ENCODE results near the gene WDCP. TPM values are rescaled to one million over a fixed set of nuclear protein-coding genes. Genes with fewer than 3 reads are reported as not detected.

The WDCP gene
- total RNA-seq, 4 donors from 2014 or later = 2.5 to 8.5 (median 4.1) TPM

- no peaks in the 10 kb centered on the region for H3K27me3 ChIP-seq
- no peak overlapping the region for H3K4me3 ChIP-seq
- no peak for DNase-seq (ENCODE audit: low spot score in 2 of 2)
- no peak for TF ChIP-seq POLR2A (IDR thresholded peaks at IDR 0.05)
- TF ChIP-seq CTCF (IDR thresholded peaks at IDR 0.05) = no peak
- no peak for TF ChIP-seq POLR2AphosphoS5 (IDR thresholded peaks at IDR 0.05)
- TF ChIP-seq EP300 (IDR thresholded peaks at IDR 0.05) = no peak
- H3K9me3 ChIP-seq = no peaks in the 10 kb centered on the region
- no peak overlapping the region for H3K27ac ChIP-seq
- H3K36me3 ChIP-seq = peaks cover 22% of the 10 kb centered on the region
- peaks cover 38% of the 10 kb centered on the region for H3K4me1 ChIP-seq
- WGBS = 61% methylated on average over 2 of the region's 2 CpGs
These were observed 33.5 kb upstream of the WDCP start for GRCh38 chr2:24080701-24081100.

- whole genome bisulfite sequencing = 52% methylated on average over 2 of the region's 2 CpGs
- no peak for DNase-seq (ENCODE audit: low spot score in 2 of 2)
- peaks cover 33% of the 10 kb centered on the region for H3K36me3 ChIP-seq
- no peaks in the 10 kb centered on the region for H3K9me3 ChIP-seq
- TF ChIP-seq EP300 (IDR thresholded peaks at IDR 0.05) (no peak), POLR2A (IDR thresholded peaks at IDR 0.05) (no peak), POLR2AphosphoS5 (IDR thresholded peaks at IDR 0.05) (no peak), CTCF (IDR thresholded peaks at IDR 0.05) (no peak)
- peak overlapping the region; percentile 80 for H3K4me3 ChIP-seq
- peak overlapping the region; percentile 96 for H3K27ac ChIP-seq
- no peaks in the 10 kb centered on the region for H3K27me3 ChIP-seq
- H3K4me1 ChIP-seq = peaks cover 30% of the 10 kb centered on the region
These were observed 30.7 kb upstream of the WDCP start for GRCh38 chr2:24077879-24078278.

GRCh38 chr2:24077535-24077877 lies 30.3 kb upstream of the WDCP start:
- Histone ChIP-seq H3K36me3 (peaks cover 36% of the 10 kb centered on the region), H3K27ac (peak overlapping the region; percentile 96), H3K27me3 (no peaks in the 10 kb centered on the region), H3K9me3 (no peaks in the 10 kb centered on the region), H3K4me1 (peaks cover 27% of the 10 kb centered on the region), H3K4me3 (peak overlapping the region; percentile 80)
- TF ChIP-seq POLR2A (IDR thresholded peaks at IDR 0.05) = no peak
- no peak for TF ChIP-seq CTCF (IDR thresholded peaks at IDR 0.05)
- no peak for TF ChIP-seq POLR2AphosphoS5 (IDR thresholded peaks at IDR 0.05)
- no peak for TF ChIP-seq EP300 (IDR thresholded peaks at IDR 0.05)
- 8% methylated on average over 8 of the region's 9 CpGs for WGBS
- no peak for DNase-seq (ENCODE audit: low spot score in 2 of 2)

- TF ChIP-seq POLR2AphosphoS5 (IDR thresholded peaks at IDR 0.05) = no peak
- TF ChIP-seq CTCF (IDR thresholded peaks at IDR 0.05) = no peak
- no peak for TF ChIP-seq POLR2A (IDR thresholded peaks at IDR 0.05)
- no peak for TF ChIP-seq EP300 (IDR thresholded peaks at IDR 0.05)
These were observed 29.8 kb upstream of the WDCP start for GRCh38 chr2:24076849-24077534.

GRCh38 chr2:24075915-24076848 lies 29.0 kb upstream of the WDCP start, which contains the start of gene SF3B6:
TSS of gene SF3B6 (minus strand) at chr2:24076326. CDS start at chr2:24076229, 97 bp downstream.
- H3K36me3 ChIP-seq = peaks cover 37% of the 10 kb centered on the region

More at GRCh38 chr2:24076849-24077534, 29.8 kb upstream of the WDCP start:
- Histone ChIP-seq H3K9me3 (no peaks in the 10 kb centered on the region), H3K27me3 (no peaks in the 10 kb centered on the region), H3K36me3 (peaks cover 37% of the 10 kb centered on the region), H3K27ac (peak overlapping the region; percentile 96), H3K4me3 (peak overlapping the region; percentile 80), H3K4me1 (peaks cover 27% of the 10 kb centered on the region)
- peak in 1 of 2 donors; percentile 79 for DNase-seq (ENCODE audit: low spot score in 2 of 2)
- WGBS = under 1% methylated on average over 37 of the region's 41 CpGs

More at GRCh38 chr2:24075915-24076848, 29.0 kb upstream of the WDCP start, which contains the start of gene SF3B6:
- DNase-seq (ENCODE audit: low spot score in 2 of 2) = peak; percentile 99 to 100
- H3K4me1 ChIP-seq = peaks cover 27% of the 10 kb centered on the region
- no peaks in the 10 kb centered on the region for H3K9me3 ChIP-seq
- no peaks in the 10 kb centered on the region for H3K27me3 ChIP-seq
- TF ChIP-seq CTCF (IDR thresholded peaks at IDR 0.05) (no peak), EP300 (IDR thresholded peaks at IDR 0.05) (no peak), POLR2A (IDR thresholded peaks at IDR 0.05) (peak in 1 of 2 donors; percentile 68), POLR2AphosphoS5 (IDR thresholded peaks at IDR 0.05) (peak; percentile 75 to 98 (median 77))
- peak within 1 kb of the TSS; percentile 96 for H3K27ac ChIP-seq
- under 1% methylated on average over 48 of the region's 64 CpGs for WGBS
- peak within 1 kb of the TSS; percentile 80 for H3K4me3 ChIP-seq
